ENCODE measurements around the gene LPAR3. TPM values are rescaled to one million over a fixed set of nuclear protein-coding genes. Genes with fewer than 3 reads are reported as not detected.

The LPAR3 gene
- total RNA-seq, 1 donor from 2014 or later, result not detected

- H3K36me3 ChIP-seq, result no peaks in the 10 kb centered on the region
- peaks cover 0 to 3% of the 10 kb centered on the region in 2 donors for H3K4me1 ChIP-seq
- intact Hi-C loops (cut with DNase I), result no loop called here
- no peak overlapping the region for H3K4me3 ChIP-seq
- no peaks in the 10 kb centered on the region for H3K27me3 ChIP-seq
- no peak for TF ChIP-seq CTCF (IDR thresholded peaks at IDR 0.05)
- peak overlapping the region in 1 of 2 donors; percentile 27 for H3K27ac ChIP-seq
- no peak for DNase-seq (ENCODE audit: low spot score in 2 of 2)
- no peaks in the 10 kb centered on the region for H3K9me3 ChIP-seq
These were observed 58.5 kb downstream of the LPAR3 start for GRCh38 chr1:84834419-84835064.

- Histone ChIP-seq H3K27ac (no peak overlapping the region), H3K27me3 (no peaks in the 10 kb centered on the region), H3K4me3 (no peak overlapping the region), H3K9me3 (no peaks in the 10 kb centered on the region), H3K4me1 (peaks cover 0 to 3% of the 10 kb centered on the region in 2 donors), H3K36me3 (no peaks in the 10 kb centered on the region)
- DNase-seq (ENCODE audit: low spot score in 2 of 2), result no peak
- intact Hi-C loops (cut with DNase I), result no loop called here
- TF ChIP-seq CTCF (IDR thresholded peaks at IDR 0.05), result no peak
These were observed 59.8 kb downstream of the LPAR3 start for GRCh38 chr1:84833194-84833593.

- DNase-seq (ENCODE audit: low spot score in 2 of 2), result no peak
- intact Hi-C loops (cut with DNase I), result no loop called here
- Histone ChIP-seq H3K36me3 (no peaks in the 10 kb centered on the region), H3K27me3 (no peaks in the 10 kb centered on the region), H3K4me1 (peaks cover 0 to 3% of the 10 kb centered on the region in 2 donors), H3K27ac (no peak overlapping the region), H3K4me3 (no peak overlapping the region), H3K9me3 (no peaks in the 10 kb centered on the region)
- TF ChIP-seq CTCF (IDR thresholded peaks at IDR 0.05), result no peak
These were observed 62.9 kb downstream of the LPAR3 start for GRCh38 chr1:84830136-84830535.

GRCh38 chr1:84827976-84828375 is 65.0 kb downstream of the LPAR3 start:
- no peak for DNase-seq (ENCODE audit: low spot score in 2 of 2)
- no peaks in the 10 kb centered on the region for H3K27me3 ChIP-seq
- no peak for TF ChIP-seq CTCF (IDR thresholded peaks at IDR 0.05)
- no peak overlapping the region for H3K27ac ChIP-seq
- H3K36me3 ChIP-seq, result no peaks in the 10 kb centered on the region
- intact Hi-C loops (cut with DNase I), result no loop called here
- no peaks in the 10 kb centered on the region for H3K9me3 ChIP-seq
- no peaks in the 10 kb centered on the region for H3K4me1 ChIP-seq
- H3K4me3 ChIP-seq, result no peak overlapping the region

- intact Hi-C loops (cut with DNase I), result no loop called here
- Histone ChIP-seq H3K4me1 (no peaks in the 10 kb centered on the region), H3K36me3 (no peaks in the 10 kb centered on the region), H3K9me3 (no peaks in the 10 kb centered on the region), H3K4me3 (no peak overlapping the region), H3K27ac (no peak overlapping the region), H3K27me3 (no peaks in the 10 kb centered on the region)
- no peak for TF ChIP-seq CTCF (IDR thresholded peaks at IDR 0.05)
- no peak for DNase-seq (ENCODE audit: low spot score in 2 of 2)
These were observed 65.5 kb downstream of the LPAR3 start for GRCh38 chr1:84827555-84827954.

GRCh38 chr1:84825161-84825560 is 67.8 kb downstream of the LPAR3 start:
- no peak for DNase-seq (ENCODE audit: low spot score in 2 of 2)
- intact Hi-C loops (cut with DNase I), result no loop called here

More at GRCh38 chr1:84825161-84825560, 67.8 kb downstream of the LPAR3 start:
- Histone ChIP-seq H3K4me3 (no peak overlapping the region), H3K27me3 (no peaks in the 10 kb centered on the region), H3K36me3 (no peaks in the 10 kb centered on the region), H3K9me3 (no peaks in the 10 kb centered on the region), H3K4me1 (no peaks in the 10 kb centered on the region), H3K27ac (no peak overlapping the region)
- no peak for TF ChIP-seq CTCF (IDR thresholded peaks at IDR 0.05)

All from ascending aorta (tissue), 2 donors.